Mesenchymal stem cell (in vitro differentiated cells and primary cell): ENCODE measurements around the gene UNK.

Experiments
- DNase-seq: peaks from one replicate; pipeline ENCODE4 v3.0.0-alpha.2; 2013
- H2AFZ ChIP-seq: one replicate; pipeline ENCODE4 v1.6.1; 2013; ENCODE audit warnings: low read depth, mild to moderate bottlenecking, control low read depth, inconsistent platforms, low read length, moderate library complexity
- H2AK5ac ChIP-seq: 2 replicates; pipeline ENCODE4 v1.6.1; 2013; ENCODE audit warnings: low read length, moderate library complexity, mild to moderate bottlenecking, inconsistent platforms; ENCODE audit not compliant: severe bottlenecking
- H2BK120ac ChIP-seq: one replicate; pipeline ENCODE4 v1.6.1; 2013; ENCODE audit warnings: low read depth, mild to moderate bottlenecking, inconsistent platforms, low read length, moderate library complexity
- H2BK12ac ChIP-seq, 2 experiments: one replicate each; pipeline ENCODE4 v1.6.1; 2013; ENCODE audit warnings: inconsistent platforms in 2 of 2, low read length in 2 of 2, mild to moderate bottlenecking in 2 of 2, moderate library complexity in 2 of 2, control low read depth in 1 of 2
- H2BK15ac ChIP-seq: one replicate; pipeline ENCODE4 v1.6.1; 2013; ENCODE audit warnings: mild to moderate bottlenecking, low read depth, inconsistent platforms; ENCODE audit not compliant: poor library complexity, severe bottlenecking
- H2BK5ac ChIP-seq: 2 replicates; pipeline ENCODE4 v1.6.1; 2013; ENCODE audit warnings: low read depth, mild to moderate bottlenecking, low read length, control low read depth, inconsistent platforms; ENCODE audit not compliant: poor library complexity, severe bottlenecking
- H3K14ac ChIP-seq, 2 experiments: one replicate each; pipeline ENCODE4 v1.6.1; 2013; ENCODE audit warnings: inconsistent platforms in 2 of 2, low read length in 2 of 2, control low read depth in 1 of 2, mild to moderate bottlenecking in 1 of 2, moderate library complexity in 1 of 2
- H3K18ac ChIP-seq, 2 experiments: one replicate each; pipeline ENCODE4 v1.6.1; 2013; ENCODE audit warnings: inconsistent platforms in 2 of 2, low read length in 2 of 2, control low read depth in 1 of 2, low read depth in 1 of 2, mild to moderate bottlenecking in 1 of 2
- H3K23ac ChIP-seq, 2 experiments: one replicate each; pipeline ENCODE4 v1.6.1; 2013; ENCODE audit warnings: inconsistent platforms in 2 of 2, low read length in 2 of 2, mild to moderate bottlenecking in 2 of 2, moderate library complexity in 2 of 2, control low read depth in 1 of 2
- H3K27ac ChIP-seq: 2 replicates; pipeline ENCODE4 v1.5.1; 2013; ENCODE audit warnings: mild to moderate bottlenecking, moderate library complexity, low read length, control low read depth, inconsistent platforms; ENCODE audit not compliant: poor library complexity, severe bottlenecking
- H3K27me3 ChIP-seq, 2 experiments: 2 replicates each; pipeline versions ENCODE4 v1.6.1 to v1.7.0; 2013; ENCODE audit warnings: low read length in 2 of 2, mild to moderate bottlenecking in 2 of 2, moderate library complexity in 2 of 2, control low read depth in 1 of 2, inconsistent platforms in 1 of 2; ENCODE audit not compliant: control insufficient read depth in 1 of 2, insufficient read depth in 1 of 2
- H3K36me3 ChIP-seq, 2 experiments: 2 replicates each; pipeline versions ENCODE4 v1.6.1 to v1.7.0; 2013; ENCODE audit warnings: low read length in 2 of 2, control low read depth in 1 of 2, inconsistent platforms in 1 of 2, low read depth in 1 of 2, mild to moderate bottlenecking in 1 of 2; ENCODE audit not compliant: insufficient read depth in 2 of 2, control insufficient read depth in 1 of 2
- H3K4ac ChIP-seq, 2 experiments: one replicate each; pipeline ENCODE4 v1.6.1; 2013; ENCODE audit warnings: inconsistent platforms in 2 of 2, low read length in 2 of 2, mild to moderate bottlenecking in 2 of 2, moderate library complexity in 2 of 2, control low read depth in 1 of 2, low read depth in 1 of 2
- H3K4me1 ChIP-seq: 2 replicates; pipeline ENCODE4 v1.6.1; 2013; ENCODE audit warnings: low read depth, low read length, control low read depth; ENCODE audit not compliant: control insufficient read depth, insufficient read depth
- H3K4me2 ChIP-seq: 2 replicates; pipeline ENCODE4 v1.6.1; 2013; ENCODE audit warnings: low read length, mild to moderate bottlenecking, inconsistent platforms; ENCODE audit not compliant: poor library complexity, severe bottlenecking
- H3K4me3 ChIP-seq, 2 experiments: 2 replicates each; pipeline versions ENCODE4 v1.5.1 to v1.7.0; 2013; ENCODE audit warnings: low read length in 2 of 2, mild to moderate bottlenecking in 2 of 2, control low read depth in 1 of 2, low read depth in 1 of 2; ENCODE audit not compliant: insufficient read depth in 1 of 2
- H3K79me1 ChIP-seq: replicated peaks from 2 replicates; pipeline ENCODE4 v1.6.1; 2013; ENCODE audit warnings: mild to moderate bottlenecking, control low read depth, low read length, inconsistent platforms; ENCODE audit not compliant: poor library complexity, severe bottlenecking
- H3K9ac ChIP-seq: 2 replicates; pipeline ENCODE4 v1.7.0; 2013; ENCODE audit warnings: mild to moderate bottlenecking, low read length, moderate library complexity
- H3K9me3 ChIP-seq: 2 replicates; pipeline ENCODE4 v1.7.0; 2013; ENCODE audit warnings: mild to moderate bottlenecking, low read length; ENCODE audit not compliant: control insufficient read depth
- H4K8ac ChIP-seq: one replicate; pipeline ENCODE4 v1.6.1; 2013; ENCODE audit warnings: inconsistent platforms, mild to moderate bottlenecking, low read length, moderate library complexity
- H4K91ac ChIP-seq: one replicate; pipeline ENCODE4 v1.6.1; 2013; ENCODE audit warnings: mild to moderate bottlenecking, low read length, inconsistent platforms
- WGBS: methylation state at CpG from one replicate; pipeline ENCODE4 v1.1.7; 2013; ENCODE audit warnings: mixed read lengths; 5-methylcytosine and 5-hydroxymethylcytosine counted together

The UNK gene

DNA sequence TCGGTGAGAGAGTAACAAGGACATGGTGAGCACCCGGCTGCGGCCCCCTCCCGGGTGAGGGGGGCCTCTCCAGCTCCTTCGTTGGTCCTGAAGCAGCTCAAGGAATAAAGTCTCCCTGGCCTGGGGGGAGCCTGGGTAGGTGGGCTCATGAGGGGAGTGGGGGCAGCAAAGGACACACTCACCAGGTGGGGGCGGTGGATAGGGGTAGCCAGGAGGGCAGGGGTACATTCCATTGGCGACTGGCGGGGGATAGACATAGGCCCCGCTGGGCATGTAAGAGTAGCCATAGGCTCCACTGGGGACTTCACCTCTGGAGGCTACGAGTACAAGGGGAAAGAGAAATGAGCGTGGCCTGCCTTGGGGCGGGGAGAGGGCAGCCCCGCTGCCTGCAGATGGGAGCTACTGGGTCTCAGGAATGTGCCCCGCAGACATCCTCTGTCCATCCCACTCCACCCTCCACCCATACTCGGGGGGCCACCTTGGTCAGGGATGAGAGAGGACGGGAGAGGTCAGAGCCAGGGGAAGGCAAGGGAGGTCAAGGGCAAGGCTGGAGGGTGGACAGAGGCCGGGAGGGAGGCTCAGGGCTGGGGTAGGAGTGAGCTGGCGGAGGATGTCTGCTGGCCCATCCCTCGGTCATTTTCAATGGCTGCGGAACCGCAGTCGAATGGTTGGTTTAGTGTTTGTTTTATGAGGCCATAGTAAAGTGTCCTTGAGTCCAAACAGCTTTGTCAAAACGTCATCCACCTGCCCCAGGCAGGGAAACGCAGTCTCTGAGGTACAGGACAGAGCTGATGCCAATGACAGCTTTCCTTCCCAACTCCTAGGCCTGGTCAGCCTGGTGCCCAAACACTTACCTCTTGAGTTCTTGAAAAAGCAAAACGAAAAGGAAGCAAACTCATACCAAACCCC lies 63.3 kb downstream of the UNK start:
- Histone ChIP-seq H2BK15ac (no peak overlapping the region), H3K4ac (no peak overlapping the region), H4K91ac (no peak overlapping the region), H3K23ac (no peak overlapping the region), H3K18ac (no peak overlapping the region), H2AFZ (no peak overlapping the region), H3K4me3 (no peak overlapping the region), H2AK5ac (no peak overlapping the region), H3K79me1 (peaks cover 17% of the 10 kb centered on the region), H2BK5ac (no peak overlapping the region), H2BK12ac (no peak overlapping the region), H2BK120ac (no peak overlapping the region), H3K27me3 (no peaks in the 10 kb centered on the region), H3K27ac (no peak overlapping the region), H3K4me2 (no peak overlapping the region), H3K9ac (no peak overlapping the region), H3K36me3 (peaks cover 62 to 65% of the 10 kb centered on the region in 2 experiments), H3K9me3 (no peaks in the 10 kb centered on the region), H3K14ac (no peak overlapping the region), H3K4me1 (peaks cover 28% of the 10 kb centered on the region), H4K8ac (no peak overlapping the region)
- 90% methylated on average over 17 of the region's 25 CpGs for WGBS
- no peak for DNase-seq

DNA sequence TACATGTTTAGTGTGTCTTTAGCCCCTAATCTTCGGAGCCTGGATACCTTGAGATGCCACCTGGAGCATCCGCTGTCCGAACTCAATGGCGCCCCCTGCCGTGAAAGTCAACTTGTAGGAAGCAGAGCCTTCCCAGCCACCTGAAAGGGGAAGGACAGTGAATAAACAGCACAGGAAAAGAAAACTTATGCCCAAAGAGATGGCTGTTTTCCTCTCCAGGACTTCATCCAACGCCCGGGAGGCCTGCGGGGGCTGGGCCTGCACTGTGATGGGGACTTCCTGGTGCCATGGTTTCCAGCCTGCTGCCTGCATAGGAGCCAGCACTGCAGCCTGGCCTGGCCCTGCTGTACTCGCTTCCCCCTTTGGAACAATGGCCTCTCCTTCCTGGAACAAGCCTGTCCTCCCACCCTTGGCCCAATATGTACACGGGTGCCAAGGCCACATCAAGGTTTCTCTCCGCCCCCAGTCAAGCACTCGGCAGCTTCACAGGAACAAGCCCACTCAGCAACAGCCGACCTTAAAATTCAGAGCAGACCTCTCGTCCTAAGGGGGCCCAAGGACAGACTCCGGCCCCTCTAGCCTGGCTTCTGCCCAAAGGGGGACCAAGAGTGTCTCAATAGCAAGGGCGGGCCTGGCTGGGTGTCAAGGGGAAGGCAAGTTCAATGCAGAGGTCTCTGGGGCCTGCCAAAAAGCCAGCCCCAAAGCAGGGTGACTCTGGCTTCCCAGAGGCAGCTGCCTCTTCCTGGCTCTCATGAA lies 64.1 kb downstream of the UNK start:
- no peak overlapping the region for H3K14ac ChIP-seq
- no peak overlapping the region for H3K27ac ChIP-seq
- no peak overlapping the region for H2AK5ac ChIP-seq
- no peak overlapping the region for H2BK12ac ChIP-seq
- no peaks in the 10 kb centered on the region for H3K27me3 ChIP-seq
- no peak overlapping the region for H3K4me3 ChIP-seq
- H3K4me1 ChIP-seq: peaks cover 28% of the 10 kb centered on the region
- H3K18ac ChIP-seq: no peak overlapping the region
- no peak overlapping the region for H3K9ac ChIP-seq
- H3K23ac ChIP-seq: no peak overlapping the region
- no peak overlapping the region for H2AFZ ChIP-seq
- H2BK15ac ChIP-seq: peak overlapping the region; percentile 62
- H3K4ac ChIP-seq: no peak overlapping the region
- peak; percentile 40 for DNase-seq
- H2BK5ac ChIP-seq: no peak overlapping the region
- no peak overlapping the region for H4K8ac ChIP-seq
- no peak overlapping the region for H2BK120ac ChIP-seq
- H3K4me2 ChIP-seq: no peak overlapping the region
- H4K91ac ChIP-seq: no peak overlapping the region
- H3K79me1 ChIP-seq: peaks cover 17% of the 10 kb centered on the region
- no peaks in the 10 kb centered on the region for H3K9me3 ChIP-seq
- WGBS: 69% methylated on average over 16 of the region's 16 CpGs
- H3K36me3 ChIP-seq: peaks cover 62 to 70% of the 10 kb centered on the region in 2 experiments

- Histone ChIP-seq H3K4ac (no peak overlapping the region), H3K14ac (no peak overlapping the region), H2BK12ac (no peak overlapping the region), H3K4me1 (peaks cover 25% of the 10 kb centered on the region), H3K79me1 (peaks cover 17% of the 10 kb centered on the region), H3K27me3 (no peaks in the 10 kb centered on the region), H3K23ac (no peak overlapping the region), H4K8ac (no peak overlapping the region), H3K9ac (no peak overlapping the region), H2BK5ac (no peak overlapping the region), H3K27ac (no peak overlapping the region), H3K36me3 (peaks cover 62 to 70% of the 10 kb centered on the region in 2 experiments), H2AK5ac (no peak overlapping the region), H3K9me3 (no peaks in the 10 kb centered on the region), H4K91ac (no peak overlapping the region), H3K18ac (no peak overlapping the region), H2BK15ac (no peak overlapping the region), H3K4me3 (no peak overlapping the region), H2BK120ac (no peak overlapping the region), H2AFZ (no peak overlapping the region), H3K4me2 (no peak overlapping the region)
- WGBS: 98% methylated on average over 11 of the region's 11 CpGs
- no peak for DNase-seq
Observed at GRCh38 chr17:75849279-75849646, 64.7 kb downstream of the UNK start.

GRCh38 chr17:75849724-75850123 lies 65.1 kb downstream of the UNK start:
- Histone ChIP-seq H3K36me3 (peaks cover 62 to 70% of the 10 kb centered on the region in 2 experiments), H3K23ac (no peak overlapping the region), H3K4me3 (no peak overlapping the region), H3K9ac (no peak overlapping the region), H3K27ac (no peak overlapping the region), H2BK5ac (no peak overlapping the region), H3K4me1 (peaks cover 20% of the 10 kb centered on the region), H3K79me1 (peaks cover 17% of the 10 kb centered on the region), H2BK120ac (no peak overlapping the region), H2AK5ac (peak overlapping the region; percentile 55), H4K8ac (no peak overlapping the region), H3K9me3 (no peaks in the 10 kb centered on the region), H2BK15ac (no peak overlapping the region), H3K4ac (no peak overlapping the region), H3K4me2 (no peak overlapping the region), H2AFZ (no peak overlapping the region), H3K27me3 (no peaks in the 10 kb centered on the region), H2BK12ac (no peak overlapping the region), H3K18ac (no peak overlapping the region), H3K14ac (no peak overlapping the region), H4K91ac (no peak overlapping the region)
- no peak for DNase-seq
- WGBS: 96% methylated on average over 9 of the region's 9 CpGs
